ENCODE measurements around the gene EIF3CL. TPM values are rescaled to one million over a fixed set of nuclear protein-coding genes. Genes with fewer than 3 reads are reported as not detected.
"Not testable (repeated sequence)": the region's sequence is repeated elsewhere in the genome, so short reads cannot be mapped to it uniquely, and the experiment has no call there.

The EIF3CL gene
- total RNA-seq (49.6 TPM), polyA plus RNA-seq (10 to 100 TPM; 14.5 to 44.2 (median 23.3) TPM)

DNA sequence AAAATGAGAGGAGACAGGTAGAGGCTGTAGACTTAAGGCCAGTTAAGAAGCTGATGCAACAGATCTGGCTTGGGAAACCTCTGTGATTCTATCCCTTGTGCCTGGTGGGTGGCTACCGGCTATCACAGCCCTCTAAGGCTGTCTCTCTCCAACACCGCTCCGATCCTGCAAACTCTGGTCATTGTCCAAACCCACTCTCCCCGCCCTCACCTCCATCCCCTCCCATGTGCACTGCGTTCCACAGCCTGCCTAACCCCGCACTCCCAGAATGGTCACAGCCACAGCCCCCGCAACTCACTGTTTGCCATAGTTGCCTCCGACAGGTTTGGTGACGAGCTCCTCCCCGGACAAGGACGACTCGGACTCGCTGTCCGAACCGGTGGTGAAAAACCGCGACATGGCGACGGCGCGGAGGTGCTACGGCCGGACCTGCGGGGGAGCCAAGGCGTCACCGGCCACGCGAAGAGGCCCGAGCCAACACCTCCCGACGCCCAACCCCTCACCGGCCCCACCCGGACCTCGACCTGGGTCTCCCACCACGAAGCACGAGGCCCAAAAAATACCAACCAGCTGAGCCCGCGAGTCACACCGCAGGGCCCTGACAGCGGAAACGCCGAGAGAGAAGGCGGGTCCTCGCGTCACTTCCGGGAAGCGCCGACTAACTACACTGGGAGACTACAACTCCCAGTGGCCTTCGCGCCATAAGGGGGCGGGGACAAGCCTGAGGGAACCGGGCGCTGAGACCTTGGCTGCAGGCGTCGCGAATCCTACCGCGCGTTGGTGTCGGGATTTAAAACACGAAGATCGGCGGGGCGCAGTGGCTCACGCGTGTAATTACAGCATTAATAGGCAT, at the start of gene EIF3CL:
Gene EIF3CL, minus strand, starts transcription at position 622 of the 853 bp plus-strand sequence. Its CDS starts 223 bp downstream, at position 399.
- not testable (repeated sequence) for H3K4me1 Mint-ChIP-seq; H3K27ac ChIP-seq (ENCODE audit: insufficient read depth, low read length, poor library complexity, severe bottlenecking); H3K27ac Mint-ChIP-seq; H3K36me3 Mint-ChIP-seq; H3K27me3 ChIP-seq (ENCODE audit: control insufficient read depth, insufficient read depth, low read length); H3K9me3 ChIP-seq (ENCODE audit: control insufficient read depth in 2 of 2, low read length in 2 of 2); H3K27me3 Mint-ChIP-seq; H3K9me3 Mint-ChIP-seq; DNase-seq; H3K4me1 ChIP-seq (ENCODE audit: control insufficient read depth, insufficient read depth, low read length, poor library complexity, severe bottlenecking); H3K36me3 ChIP-seq (ENCODE audit: control insufficient read depth, insufficient read depth, low read length)
- peak; percentile 100 for ATAC-seq (ENCODE audit: low read depth in 2 of 2)
- peak within 1 kb of the TSS in 1 of 4 donors; percentile 64 for H3K4me3 Mint-ChIP-seq
- peak within 1 kb of the TSS; percentile 61 for H3K4me3 ChIP-seq (ENCODE audit: low read depth, low read length)

DNA sequence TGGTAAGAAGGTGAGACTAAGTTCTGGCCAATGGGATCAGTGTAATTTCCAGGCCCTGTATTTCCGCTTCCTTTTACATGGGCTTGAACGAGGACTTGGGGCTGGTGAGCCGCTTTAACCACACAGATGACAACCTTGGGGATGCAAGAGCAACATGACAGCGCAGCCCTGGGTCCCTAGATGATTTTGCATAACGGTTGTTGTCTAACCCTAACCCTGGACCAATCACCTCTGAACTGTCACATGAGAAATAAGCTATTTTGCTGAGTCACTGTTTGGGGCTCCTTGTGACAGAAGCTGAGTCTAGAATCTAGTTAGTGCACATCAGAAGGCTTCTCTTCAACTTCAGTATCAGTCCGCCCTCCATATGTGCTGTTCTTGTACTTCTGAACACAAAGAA, 43.4 kb upstream of the EIF3CL start:
- H3K9me3 Mint-ChIP-seq; H3K36me3 ChIP-seq (ENCODE audit: control insufficient read depth, insufficient read depth, low read length); ATAC-seq (ENCODE audit: low read depth in 2 of 2): not testable (repeated sequence)

DNA sequence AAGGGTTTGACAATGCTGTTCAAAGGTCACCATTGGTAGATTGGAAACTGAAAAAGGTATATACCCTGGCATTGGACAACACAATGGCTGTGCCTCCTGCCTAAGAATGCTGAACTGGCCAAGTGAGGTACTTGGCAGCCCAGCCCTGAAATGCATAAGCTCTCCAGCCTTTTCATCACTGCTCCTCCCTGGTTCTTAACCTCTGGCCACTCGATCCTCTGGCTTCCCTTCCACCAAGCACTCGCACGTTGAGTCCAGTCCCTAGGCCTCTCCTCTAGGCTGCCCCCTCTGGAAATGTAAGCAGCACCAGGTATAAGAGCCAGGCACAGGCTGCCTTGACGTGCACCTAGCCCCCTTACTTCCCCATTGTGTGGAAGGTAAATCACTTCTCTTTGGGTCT, 42.7 kb upstream of the EIF3CL start:
- H3K36me3 Mint-ChIP-seq; H3K4me1 Mint-ChIP-seq; ATAC-seq (ENCODE audit: low read depth in 2 of 2); DNase-seq; H3K27me3 Mint-ChIP-seq; H3K36me3 ChIP-seq (ENCODE audit: control insufficient read depth, insufficient read depth, low read length); H3K27me3 ChIP-seq (ENCODE audit: control insufficient read depth, insufficient read depth, low read length); H3K27ac Mint-ChIP-seq; H3K4me1 ChIP-seq (ENCODE audit: control insufficient read depth, insufficient read depth, low read length, poor library complexity, severe bottlenecking); H3K4me3 ChIP-seq (ENCODE audit: low read depth, low read length); H3K9me3 ChIP-seq (ENCODE audit: control insufficient read depth in 2 of 2, low read length in 2 of 2); H3K9me3 Mint-ChIP-seq; H3K27ac ChIP-seq (ENCODE audit: insufficient read depth, low read length, poor library complexity, severe bottlenecking); H3K4me3 Mint-ChIP-seq: not testable (repeated sequence)

More for the DNA sequence above, 43.4 kb upstream of the EIF3CL start:
- H3K4me3 Mint-ChIP-seq; DNase-seq; H3K36me3 Mint-ChIP-seq; H3K4me1 Mint-ChIP-seq; H3K4me3 ChIP-seq (ENCODE audit: low read depth, low read length); H3K4me1 ChIP-seq (ENCODE audit: control insufficient read depth, insufficient read depth, low read length, poor library complexity, severe bottlenecking); H3K27me3 ChIP-seq (ENCODE audit: control insufficient read depth, insufficient read depth, low read length); H3K27ac ChIP-seq (ENCODE audit: insufficient read depth, low read length, poor library complexity, severe bottlenecking); H3K27ac Mint-ChIP-seq; H3K9me3 ChIP-seq (ENCODE audit: control insufficient read depth in 2 of 2, low read length in 2 of 2); H3K27me3 Mint-ChIP-seq: not testable (repeated sequence)

GRCh38 chr16:28443943-28444342, 40.3 kb upstream of the EIF3CL start:
- not testable (repeated sequence) for H3K4me1 Mint-ChIP-seq; H3K27me3 ChIP-seq (ENCODE audit: control insufficient read depth, insufficient read depth, low read length); H3K9me3 Mint-ChIP-seq; H3K9me3 ChIP-seq (ENCODE audit: control insufficient read depth in 2 of 2, low read length in 2 of 2); H3K4me1 ChIP-seq (ENCODE audit: control insufficient read depth, insufficient read depth, low read length, poor library complexity, severe bottlenecking); ATAC-seq (ENCODE audit: low read depth in 2 of 2); H3K36me3 Mint-ChIP-seq; H3K4me3 ChIP-seq (ENCODE audit: low read depth, low read length); H3K27me3 Mint-ChIP-seq; H3K27ac Mint-ChIP-seq; H3K27ac ChIP-seq (ENCODE audit: insufficient read depth, low read length, poor library complexity, severe bottlenecking); H3K36me3 ChIP-seq (ENCODE audit: control insufficient read depth, insufficient read depth, low read length); DNase-seq; H3K4me3 Mint-ChIP-seq

- H3K27ac Mint-ChIP-seq; H3K27ac ChIP-seq (ENCODE audit: insufficient read depth, low read length, poor library complexity, severe bottlenecking); H3K36me3 ChIP-seq (ENCODE audit: control insufficient read depth, insufficient read depth, low read length); H3K9me3 ChIP-seq (ENCODE audit: control insufficient read depth in 2 of 2, low read length in 2 of 2); H3K9me3 Mint-ChIP-seq; H3K27me3 ChIP-seq (ENCODE audit: control insufficient read depth, insufficient read depth, low read length); H3K4me1 ChIP-seq (ENCODE audit: control insufficient read depth, insufficient read depth, low read length, poor library complexity, severe bottlenecking); H3K4me3 Mint-ChIP-seq; H3K4me1 Mint-ChIP-seq; DNase-seq; H3K4me3 ChIP-seq (ENCODE audit: low read depth, low read length); H3K27me3 Mint-ChIP-seq; H3K36me3 Mint-ChIP-seq; ATAC-seq (ENCODE audit: low read depth in 2 of 2): not testable (repeated sequence)
Observed at GRCh38 chr16:28438899-28439298, 35.3 kb upstream of the EIF3CL start.

DNA sequence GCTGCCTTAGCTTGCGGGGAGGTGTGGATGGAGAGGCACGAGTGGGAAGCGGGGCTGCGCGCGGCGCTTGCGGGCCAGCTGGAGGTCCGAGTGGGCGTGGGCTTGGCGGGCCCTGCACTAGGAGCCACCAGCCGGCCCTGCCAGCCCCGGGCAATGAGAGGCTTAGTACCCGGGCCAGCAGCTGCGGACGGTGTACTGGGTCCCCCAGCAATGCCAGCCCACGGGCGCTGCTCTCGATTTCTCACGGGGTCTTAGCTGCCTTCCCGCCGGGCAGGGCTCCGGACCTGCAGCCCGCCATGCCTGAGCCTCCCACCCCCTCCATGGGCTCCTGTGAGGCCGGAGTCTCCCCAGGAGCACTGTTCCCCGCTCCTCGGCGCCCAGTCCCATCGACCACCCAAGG, 31.7 kb upstream of the EIF3CL start:
- not testable (repeated sequence) for H3K4me1 Mint-ChIP-seq; ATAC-seq (ENCODE audit: low read depth in 2 of 2); DNase-seq; H3K9me3 ChIP-seq (ENCODE audit: control insufficient read depth in 2 of 2, low read length in 2 of 2); H3K27me3 ChIP-seq (ENCODE audit: control insufficient read depth, insufficient read depth, low read length); H3K9me3 Mint-ChIP-seq; H3K36me3 Mint-ChIP-seq; H3K4me3 ChIP-seq (ENCODE audit: low read depth, low read length); H3K27ac ChIP-seq (ENCODE audit: insufficient read depth, low read length, poor library complexity, severe bottlenecking); H3K4me3 Mint-ChIP-seq; H3K4me1 ChIP-seq (ENCODE audit: control insufficient read depth, insufficient read depth, low read length, poor library complexity, severe bottlenecking); H3K36me3 ChIP-seq (ENCODE audit: control insufficient read depth, insufficient read depth, low read length); H3K27ac Mint-ChIP-seq; H3K27me3 Mint-ChIP-seq

DNA sequence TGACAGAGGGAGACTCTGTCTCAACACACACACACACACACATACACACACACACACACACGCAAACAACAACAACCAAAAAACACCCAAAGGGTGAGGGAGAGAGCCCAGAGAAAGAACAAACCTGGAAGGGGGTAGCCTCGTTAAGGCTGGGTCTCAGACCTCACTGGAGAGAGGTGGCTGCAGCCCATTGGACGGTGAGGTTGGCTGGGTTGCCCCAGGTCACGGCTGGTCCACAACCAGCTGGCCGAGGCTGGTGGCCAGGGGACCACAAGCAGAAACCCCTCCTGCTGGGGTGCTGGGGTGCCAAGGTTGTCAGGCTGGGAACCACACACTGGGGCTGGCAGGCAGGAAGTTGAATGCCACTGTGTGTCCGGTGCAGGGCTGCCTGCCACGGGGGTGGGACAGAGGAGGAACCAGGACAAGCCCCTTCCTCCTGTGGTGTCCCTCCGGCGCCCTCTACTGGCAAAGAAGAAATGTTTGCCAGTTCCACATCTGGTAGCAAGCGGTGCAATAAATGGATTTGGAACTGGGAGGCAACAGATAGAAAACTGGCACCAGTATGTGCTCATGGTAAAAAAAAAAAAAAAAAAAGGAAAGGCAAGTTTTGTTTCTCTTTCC, 22.5 kb upstream of the EIF3CL start:
- not testable (repeated sequence) for H3K9me3 ChIP-seq (ENCODE audit: control insufficient read depth in 2 of 2, low read length in 2 of 2); H3K4me3 Mint-ChIP-seq; H3K27ac ChIP-seq (ENCODE audit: insufficient read depth, low read length, poor library complexity, severe bottlenecking); H3K27me3 ChIP-seq (ENCODE audit: control insufficient read depth, insufficient read depth, low read length); H3K27ac Mint-ChIP-seq; H3K27me3 Mint-ChIP-seq; H3K36me3 ChIP-seq (ENCODE audit: control insufficient read depth, insufficient read depth, low read length); H3K36me3 Mint-ChIP-seq; H3K9me3 Mint-ChIP-seq; H3K4me3 ChIP-seq (ENCODE audit: low read depth, low read length); H3K4me1 ChIP-seq (ENCODE audit: control insufficient read depth, insufficient read depth, low read length, poor library complexity, severe bottlenecking); H3K4me1 Mint-ChIP-seq
- DNase-seq = peak in 1 of 3 donors; percentile 20
- peak; percentile 86 to 93 for ATAC-seq (ENCODE audit: low read depth in 2 of 2)

All from CD4-positive, CD25-positive, alpha-beta regulatory T cell (primary cell).